B cell (primary cell): ENCODE results near the gene RPP25L. TPM values are rescaled to one million over a fixed set of nuclear protein-coding genes. Genes with fewer than 3 reads are reported as not detected.

ENCODE experiments used
- ATAC-seq: fragments of 200-7000 bp; cut with Tn5 transposase; one replicate; pipeline ENCODE4 v1.10.0; 2021; ENCODE audit warnings: low read depth, mild to moderate bottlenecking, moderate number of reproducible peaks, moderate library complexity
- CTCF ChIA-PET: fragments of 350-600 bp; sonication (Branson Sonifier 250); formaldehyde crosslinking; loops from one replicate; lab custom pipeline; 2021; ENCODE audit warnings: antibody characterized with exemption, inconsistent platforms; lab: Charles Lee
- POLR2A ChIA-PET: fragments of 350-600 bp; sonication (Branson Sonifier 250); formaldehyde crosslinking; loops from one replicate; lab custom pipeline; 2021; ENCODE audit warnings: antibody characterized with exemption; lab: Charles Lee
- DNase-seq: peaks from one replicate; pipeline ENCODE4 v3.0.0; 2013
- H2AFZ ChIP-seq: 2 replicates; pipeline ENCODE4 v1.6.1; 2012; ENCODE audit warnings: mild to moderate bottlenecking, low read depth, low read length; ENCODE audit not compliant: insufficient read depth, poor library complexity, severe bottlenecking
- H3K27ac ChIP-seq, 2 donors: 1 replicate in 1 of 2; 2 replicates in 1 of 2; pipeline ENCODE4 v1.5.1; 2012 to 2013; ENCODE audit warnings: low read length in 2 of 2, mild to moderate bottlenecking in 2 of 2, moderate library complexity in 1 of 2
- H3K27me3 ChIP-seq, 4 experiments: fragments of 200-600 bp in 1 of 4; sonication (generic) in 1 of 4; replicated peaks in 1 of 4; 1 replicate in 2 of 4; 2 replicates in 2 of 4; pipeline versions ENCODE4 v1.6.1 to v1.7.0; 2013 to 2016; ENCODE audit warnings: low read length in 3 of 4, mild to moderate bottlenecking in 2 of 4, mixed read lengths in 1 of 4, moderate library complexity in 1 of 4; ENCODE audit not compliant: insufficient read depth in 4 of 4, control insufficient read depth in 3 of 4; ENCODE audit errors: control extremely low read depth in 1 of 4
- H3K36me3 ChIP-seq, 2 experiments: replicated peaks in 1 of 2; 1 replicate in 1 of 2; 2 replicates in 1 of 2; pipeline versions ENCODE4 v1.6.1 to v1.7.1; 2013; ENCODE audit warnings: low read length in 1 of 2; ENCODE audit not compliant: insufficient read depth in 2 of 2, control insufficient read depth in 1 of 2; ENCODE audit errors: control extremely low read depth in 1 of 2, extremely low read depth in 1 of 2
- H3K4me1 ChIP-seq, 2 donors: fragments of 200-600 bp in 1 of 2; sonication (generic) in 1 of 2; 1 replicate in 1 of 2; 2 replicates in 1 of 2; pipeline versions ENCODE4 v1.5.1 to v1.6.1; 2013 to 2017; ENCODE audit warnings: low read length in 2 of 2; ENCODE audit not compliant: control insufficient read depth in 2 of 2, insufficient read depth in 2 of 2
- H3K4me2 ChIP-seq: replicated peaks from 2 replicates; pipeline ENCODE3; 2012; ENCODE audit warnings: mild to moderate bottlenecking, low read depth, low read length; ENCODE audit not compliant: poor library complexity, severe bottlenecking
- H3K4me3 ChIP-seq, 5 experiments: fragments of 200-600 bp in 1 of 5; sonication (generic) in 1 of 5; 1 replicate in 3 of 5; 2 replicates in 2 of 5; pipeline versions ENCODE4 v1.5.1 to v1.7.0; 2011 to 2016; ENCODE audit warnings: low read length in 4 of 5, mild to moderate bottlenecking in 4 of 5, low read depth in 2 of 5, control low read depth in 1 of 5, moderate library complexity in 1 of 5; ENCODE audit not compliant: insufficient read depth in 1 of 5; ENCODE audit errors: control extremely low read depth in 1 of 5, extremely low read depth in 1 of 5
- H3K79me2 ChIP-seq: fragments of 200-600 bp; sonication (generic); one replicate; pipeline ENCODE4 v1.6.0; 2016; ENCODE audit warnings: low read length; ENCODE audit not compliant: control insufficient read depth, insufficient read depth
- H3K9ac ChIP-seq: fragments of 200-600 bp; sonication (generic); 2 replicates; pipeline ENCODE4 v1.6.1; 2017; ENCODE audit warnings: mild to moderate bottlenecking, low read length, moderate library complexity
- H3K9me3 ChIP-seq, 3 donors: one replicate each; pipeline versions ENCODE4 v1.6.1 to v1.7.1; 2013; ENCODE audit warnings: low read length in 2 of 3; ENCODE audit not compliant: control insufficient read depth in 2 of 3, insufficient read depth in 1 of 3; ENCODE audit errors: control extremely low read depth in 1 of 3
- H4K20me1 ChIP-seq: 2 replicates; pipeline ENCODE4 v1.6.0; 2012; ENCODE audit warnings: mild to moderate bottlenecking, low read length; ENCODE audit not compliant: insufficient read depth, control insufficient read depth, poor library complexity, severe bottlenecking
- H3K27ac Mint-ChIP-seq: one replicate; pipeline ENCODE4 v1.8.0; 2021; ENCODE audit warnings: mixed read lengths
- H3K27me3 Mint-ChIP-seq: one replicate; pipeline ENCODE4 v1.8.0; 2021; ENCODE audit warnings: mixed read lengths
- H3K4me1 Mint-ChIP-seq: one replicate; pipeline ENCODE4 v1.8.0; 2021; ENCODE audit warnings: mixed read lengths
- H3K4me3 Mint-ChIP-seq: one replicate; pipeline ENCODE4 v1.8.0; 2021; ENCODE audit warnings: mixed read lengths
- H3K9me3 Mint-ChIP-seq: one replicate; pipeline ENCODE4 v1.8.0; 2022; ENCODE audit warnings: mixed read lengths; ENCODE audit not compliant: insufficient read depth
- CTCF ChIP-seq: fragments of 200-600 bp; IDR thresholded peaks from one replicate; pipeline ENCODE4 v1.8.0; 2022; ENCODE audit warnings: antibody characterized with exemption, mild to moderate bottlenecking
- EZH2 ChIP-seq: IDR thresholded peaks from 2 replicates; pipeline ENCODE4 v1.6.1; 2012; ENCODE audit warnings: borderline replicate concordance, low read depth, mild to moderate bottlenecking, moderate library complexity, low read length; ENCODE audit not compliant: insufficient read depth, poor library complexity, severe bottlenecking
- WGBS: methylation state at CpG from one replicate; pipeline ENCODE4 v1.1.5; 2013; ENCODE audit warnings: missing lambda C conversion rate; ENCODE audit not compliant: insufficient coverage; 5-methylcytosine and 5-hydroxymethylcytosine counted together
- intact Hi-C: fragments of 100-400 bp; cut with micrococcal nuclease; formaldehyde crosslinking; loops from one replicate; pipeline ENCODE4 v1.10.0; 2022
- polyA plus RNA-seq: library from polyadenylated mRNA; depleted of rRNA; stranded (reverse); fragments of >200 nt; gene quantifications from 2 replicates; pipeline ENCODE4 v1.2.3, GENCODE V29; 2012
- total RNA-seq, 2 donors: library from RNA; stranded (reverse); fragments of 120-200 nt in 1 of 2; gene quantifications; 1 replicate in 1 of 2; 2 replicates in 1 of 2; pipeline versions ENCODE4 v1.2.3 to v1.2.4, GENCODE V29; 2013 to 2022

The RPP25L gene
- total and polyA plus RNA-seq, 2 donors (not counting 1 experiment from before 2014, with no cell fraction given), result 20.2 to 27.0 TPM

DNA sequence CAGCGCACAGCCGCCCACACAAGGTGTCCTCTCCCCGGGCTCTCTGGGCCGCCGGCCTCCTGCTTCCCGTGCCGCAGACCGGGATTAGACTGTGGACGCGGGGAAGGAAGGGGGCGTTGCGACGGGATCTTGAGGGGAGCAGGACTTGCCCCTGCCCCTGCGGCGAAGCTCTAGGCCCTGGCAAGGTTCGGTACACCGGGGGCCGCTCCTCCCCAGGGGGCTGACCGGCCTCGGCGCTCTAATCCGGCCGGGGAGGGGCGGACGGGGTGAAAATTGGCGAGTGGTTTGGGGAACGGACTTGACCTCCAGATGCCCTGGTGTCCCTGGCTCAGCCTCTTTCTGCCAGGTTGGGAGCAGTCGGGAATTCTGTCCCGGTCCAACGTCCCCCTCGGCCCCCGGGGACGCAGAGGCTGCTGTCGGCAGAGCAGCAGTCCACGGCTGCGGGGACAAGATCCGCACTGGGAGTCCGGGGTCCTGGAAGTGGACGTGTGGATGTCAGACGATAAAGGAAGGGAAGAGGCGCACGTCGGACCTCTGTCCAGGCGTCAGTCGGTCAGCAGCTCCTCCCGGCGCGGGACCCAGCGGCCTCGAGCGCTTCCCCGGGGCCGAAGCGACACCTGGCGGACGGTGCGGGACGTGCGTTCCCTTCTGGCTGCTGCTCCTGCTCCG, 20.5 kb downstream of the RPP25L start:
- ChIA-PET POLR2A (no interaction called here), CTCF (interaction anchor here (0.6 to 2.7 kb wide), 23 partner anchors 9 to 968 kb away, joined by 3 to 30 read pairs (median 4); no protein-coding TSS in a partner anchor)
- TF ChIP-seq CTCF (peak; percentile 95), EZH2 (peak; percentile 23)

More for the DNA sequence above, 20.5 kb downstream of the RPP25L start:
- Histone ChIP-seq H3K27ac (no peak overlapping the region), H3K79me2 (no peaks in the 10 kb centered on the region), H3K9me3 (peaks cover 0 to 26% (median 0%) of the 10 kb centered on the region in 3 donors), H3K4me2 (peak overlapping the region; percentile 99), H3K4me3 (peak overlapping the region; percentile 38 to 73 (median 48)), H2AFZ (peak overlapping the region; percentile 77), H3K9ac (peak overlapping the region; percentile 79), H4K20me1 (no peaks in the 10 kb centered on the region), H3K36me3 (no peaks in the 10 kb centered on the region), H3K4me1 (peaks cover 40 to 49% of the 10 kb centered on the region in 2 donors), H3K27me3 (peaks cover 0 to 81% (median 60%) of the 10 kb centered on the region in 4 experiments)
- Mint-ChIP-seq H3K9me3 (no peaks in the 10 kb centered on the region), H3K4me3 (peak overlapping the region; percentile 81), H3K4me1 (peaks cover 37% of the 10 kb centered on the region), H3K27ac (no peak overlapping the region), H3K27me3 (peaks cover 75% of the 10 kb centered on the region)
- intact Hi-C loops, result loop anchor here (1.0 to 10.0 kb wide), 5 partner anchors 43 to 967 kb away; no protein-coding TSS in a partner anchor
- DNase-seq (peak; percentile 85), ATAC-seq (peak; percentile 92)
- WGBS, result 1% methylated on average over 59 of the region's 60 CpGs
